Dedifferentiated amniotic fluid mesenchymal stem cell (primary cell): ENCODE results near the gene EVI5.
"Not testable (repeated sequence)": the region's sequence is repeated elsewhere in the genome, so short reads cannot be mapped to it uniquely, and the experiment has no call there.

Source experiments
- DNase-seq: peaks from one replicate; pipeline ENCODE4 v3.0.0-alpha.2; 2016; ENCODE audit errors: extremely low spot score

The EVI5 gene

DNA sequence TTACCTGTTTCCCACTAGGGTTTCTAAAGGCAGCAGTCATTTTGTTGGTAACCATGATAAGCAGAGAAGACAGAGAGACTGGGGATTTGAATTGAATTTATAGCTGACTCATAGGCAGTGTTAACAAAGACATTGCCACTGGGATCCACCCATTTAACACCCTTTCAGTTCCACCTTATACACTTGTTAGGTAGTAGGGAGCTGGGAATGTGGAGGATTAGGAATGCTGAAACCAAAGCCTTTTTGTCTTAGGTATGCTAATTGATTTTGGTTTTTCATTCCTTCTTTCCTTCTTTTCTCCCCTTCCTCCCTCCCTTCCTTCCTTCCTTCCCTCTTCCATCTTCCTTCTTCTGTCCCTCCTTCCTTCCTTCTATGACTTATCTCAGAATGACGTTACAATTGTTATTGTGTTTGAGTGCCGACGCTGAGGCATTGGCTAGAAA is 7.5 kb upstream of the EVI5 start:
- DNase-seq = no peak

DNA sequence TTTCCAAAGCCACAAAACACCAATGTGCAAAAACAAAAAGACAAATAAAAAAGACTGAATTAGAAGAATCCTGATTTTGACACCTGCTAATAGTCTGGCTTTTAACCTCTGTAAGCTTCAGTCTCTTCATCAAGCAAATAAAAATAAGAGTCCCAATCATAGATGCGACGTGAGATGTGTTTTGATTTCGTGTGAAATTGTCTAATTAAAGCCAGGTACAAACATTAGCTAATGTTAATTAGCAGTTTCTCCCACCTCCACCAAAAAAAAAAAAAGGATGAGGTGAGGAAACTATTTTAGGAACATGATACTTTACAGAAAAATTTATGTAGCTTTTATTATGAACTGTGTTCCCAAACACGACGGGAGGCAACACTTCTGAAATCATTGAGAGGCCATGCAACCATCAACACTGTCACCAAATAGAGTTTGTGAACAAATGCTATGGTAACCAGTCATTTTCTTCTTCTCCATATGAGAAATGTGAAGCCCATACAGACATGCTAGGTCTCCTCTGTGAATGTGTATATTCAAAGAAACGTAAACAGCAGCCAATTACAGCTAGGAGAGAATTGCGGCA is 6.7 kb upstream of the EVI5 start:
- DNase-seq = no peak

DNA sequence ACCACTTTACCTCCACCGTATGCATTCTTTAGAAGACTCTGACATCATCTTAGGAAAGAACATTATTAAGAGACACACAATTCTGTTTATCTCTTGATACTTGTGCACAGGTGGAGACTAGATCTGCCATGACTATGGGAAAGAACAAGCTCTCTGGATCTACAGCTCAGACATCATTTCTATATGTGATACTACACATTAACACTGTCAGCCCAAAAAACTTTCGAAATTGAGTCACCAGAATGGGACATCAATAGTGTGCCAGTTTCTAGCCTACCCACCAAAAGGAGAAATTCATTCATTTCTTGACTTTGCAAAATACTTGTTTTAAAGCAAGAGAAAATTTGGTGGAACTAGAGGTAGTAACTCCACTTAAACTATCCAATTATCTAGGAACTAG is 6.0 kb upstream of the EVI5 start:
- DNase-seq = no peak

DNA sequence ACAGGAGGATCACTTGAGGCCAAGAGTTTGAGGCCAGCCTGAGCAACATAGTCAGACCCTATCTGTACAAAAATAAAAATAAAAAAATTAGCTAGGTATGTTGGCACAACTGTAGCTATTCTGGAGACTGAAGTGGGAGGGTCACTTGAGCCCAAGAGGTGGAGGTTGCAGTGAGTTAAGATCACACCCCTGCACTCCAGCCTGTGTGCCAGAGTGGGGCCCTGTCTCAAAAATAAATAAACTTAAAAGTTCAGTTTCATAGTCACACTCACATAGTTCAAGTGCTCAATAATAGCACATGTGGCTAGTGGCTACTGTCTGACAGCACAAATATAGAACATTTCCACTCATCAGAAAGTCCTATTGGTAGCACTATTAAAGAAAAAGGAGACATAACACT is 5.2 kb upstream of the EVI5 start:
- DNase-seq = no peak

DNA sequence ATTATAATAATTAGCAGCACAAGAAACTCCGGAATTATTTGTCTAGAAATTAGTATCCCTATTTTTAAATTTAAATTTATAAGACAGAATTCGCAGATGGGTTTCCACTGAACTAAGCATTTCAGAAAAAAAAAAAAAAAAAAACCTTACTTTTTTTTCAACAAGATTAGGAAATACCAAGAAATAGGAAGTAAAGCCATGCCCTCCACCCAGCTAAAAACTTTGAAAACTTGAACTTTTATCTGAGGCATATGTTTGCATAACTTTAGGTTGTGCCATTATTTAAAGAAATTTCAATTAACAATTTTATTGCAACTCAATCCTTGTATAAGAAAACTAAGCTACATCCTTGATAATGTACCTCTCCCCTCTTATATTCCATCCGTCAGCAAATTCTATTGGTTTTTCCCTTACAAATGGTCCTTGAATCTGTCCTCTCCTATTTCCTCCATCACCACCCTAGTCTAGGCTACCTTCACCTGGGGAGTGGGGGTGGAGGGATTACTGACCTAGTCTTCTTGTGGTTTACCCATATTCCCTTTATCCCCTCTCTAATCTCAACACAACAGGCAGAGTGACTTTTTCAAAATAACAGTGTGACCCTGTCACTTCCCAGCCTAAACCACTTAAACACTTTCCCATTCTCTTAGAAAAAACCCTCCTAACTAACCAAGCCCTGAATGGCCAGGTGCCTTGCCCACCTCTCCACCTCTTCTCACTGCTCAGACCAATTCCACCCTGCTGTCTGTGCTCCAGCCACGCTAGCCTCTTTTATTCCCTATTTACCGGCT is 1.4 kb upstream of the EVI5 start:
- no peak for DNase-seq

DNA sequence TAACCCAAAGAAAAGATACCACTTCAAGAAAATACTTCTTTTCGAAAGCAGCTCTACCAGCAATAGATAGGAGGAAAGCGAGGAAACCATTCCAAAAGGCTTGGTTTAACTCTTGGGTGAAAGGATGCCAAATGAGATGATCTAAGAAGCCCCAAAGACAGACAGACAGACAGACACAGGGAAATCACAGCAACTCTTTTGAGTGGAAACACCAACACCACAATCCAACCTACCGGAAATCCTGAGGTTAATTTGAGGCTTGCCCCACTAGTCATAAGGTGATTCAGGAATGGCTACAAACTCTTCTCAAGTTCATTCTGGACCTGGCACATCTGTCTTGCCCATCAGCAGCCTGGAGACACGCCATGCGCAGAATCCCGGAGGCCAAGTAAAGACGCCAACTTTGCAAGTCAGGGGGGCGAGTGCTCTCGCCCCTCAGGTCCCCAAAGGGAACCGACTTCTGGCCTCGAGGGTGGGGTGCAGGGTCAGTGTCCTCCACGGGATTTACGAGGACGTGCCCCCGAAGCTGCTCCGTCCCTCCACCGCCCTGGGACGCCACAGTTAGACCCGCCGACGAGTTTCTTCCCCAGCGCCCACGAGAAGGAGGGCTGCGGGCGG is 778 bp downstream of the EVI5 start:
- DNase-seq = peak; percentile 38

DNA sequence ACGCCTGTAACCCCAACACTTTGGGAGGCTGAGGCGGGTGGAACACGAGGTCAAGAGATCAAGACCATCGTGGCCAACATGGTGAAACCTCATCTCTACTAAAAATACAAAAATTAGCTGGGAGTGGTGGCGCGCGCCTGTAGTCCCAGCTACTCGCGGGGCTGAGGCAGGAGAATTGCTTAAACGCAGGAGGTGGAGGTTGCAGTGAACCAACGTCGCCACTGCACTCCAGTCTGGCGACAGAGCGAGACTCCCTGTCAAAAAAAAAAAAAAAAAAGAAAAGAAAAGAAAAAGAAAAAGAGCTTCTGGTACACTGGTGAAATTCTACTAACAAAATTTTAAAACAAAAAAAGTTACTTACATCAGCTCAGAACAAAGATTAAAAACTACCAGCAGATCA is 1.4 kb downstream of the EVI5 start:
- not testable (repeated sequence) for DNase-seq

DNA sequence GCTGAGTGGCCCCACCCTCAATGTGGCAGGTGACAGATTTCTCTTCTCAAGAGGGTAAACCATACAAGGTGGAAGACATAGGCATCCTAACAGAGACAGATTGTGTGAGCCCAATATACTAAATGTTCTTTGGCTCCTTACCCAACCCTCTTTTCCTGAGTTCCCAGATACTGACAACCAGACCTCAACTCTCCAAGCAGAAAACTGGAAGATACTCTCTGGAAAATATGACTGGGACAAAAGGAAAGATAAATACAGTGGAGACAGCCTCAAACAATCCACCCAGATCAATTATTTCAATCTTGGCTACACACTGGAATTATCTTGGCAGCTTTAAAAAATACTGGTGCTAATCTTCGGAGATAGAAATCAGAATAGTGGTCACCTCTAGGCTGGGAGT is 6.5 kb downstream of the EVI5 start:
- no peak for DNase-seq

DNA sequence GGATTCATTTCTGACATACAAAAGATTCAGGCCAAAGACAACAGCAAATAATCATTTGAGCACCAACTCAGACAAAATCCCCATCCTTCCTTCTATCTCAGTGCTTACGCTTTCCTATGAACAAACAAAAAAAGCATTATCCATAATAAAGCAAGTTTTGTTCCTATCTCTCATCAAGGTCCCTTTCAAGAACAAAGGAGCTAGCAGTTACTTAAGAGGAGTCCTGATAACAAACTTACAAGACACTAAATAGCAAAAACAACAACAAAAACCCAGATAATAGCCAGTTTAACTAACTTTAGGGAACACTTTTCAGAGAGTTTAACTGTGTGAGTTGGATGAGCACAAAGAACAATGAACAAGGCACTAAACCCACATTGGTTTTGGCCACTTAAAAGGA is 10.5 kb downstream of the EVI5 start:
- DNase-seq = no peak

DNA sequence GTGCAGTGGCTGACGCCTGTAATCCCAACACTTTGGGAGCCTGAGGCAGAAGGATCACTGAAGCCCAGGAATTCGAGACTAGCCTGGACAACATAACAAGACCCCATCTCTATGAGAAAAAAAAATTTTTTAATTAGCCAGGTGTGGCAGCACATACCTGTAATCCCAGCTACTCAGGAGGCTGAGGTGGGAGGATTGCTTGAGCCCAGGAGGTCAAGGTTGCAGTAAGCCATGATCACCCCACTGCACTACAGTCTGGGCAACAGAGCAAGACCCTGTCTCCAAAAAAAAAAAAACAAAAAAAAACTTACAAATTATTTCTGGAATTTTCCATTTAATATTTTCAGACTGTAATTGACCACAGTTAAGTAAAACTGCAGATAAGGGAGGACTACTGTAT is 11.2 kb downstream of the EVI5 start:
- not testable (repeated sequence) for DNase-seq

DNA sequence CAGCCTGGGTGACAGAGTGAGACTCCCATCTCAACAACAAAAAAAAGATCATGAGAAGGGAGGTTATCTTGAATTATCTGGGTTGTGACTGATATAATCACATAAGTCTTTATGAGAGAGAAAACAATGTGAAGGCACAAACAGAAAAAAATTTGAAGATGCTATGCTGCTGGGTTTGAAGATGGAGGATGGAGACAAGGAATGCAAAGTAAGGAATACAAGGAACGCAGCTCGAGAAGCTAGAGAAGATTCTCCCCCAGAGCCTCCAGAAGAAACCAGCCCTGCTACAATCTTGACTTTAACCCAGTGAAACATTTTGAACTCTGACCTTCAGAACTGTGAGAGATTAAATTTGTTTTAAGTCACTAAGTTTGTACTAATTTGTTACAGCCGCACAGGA is 15.1 kb downstream of the EVI5 start:
- no peak for DNase-seq

DNA sequence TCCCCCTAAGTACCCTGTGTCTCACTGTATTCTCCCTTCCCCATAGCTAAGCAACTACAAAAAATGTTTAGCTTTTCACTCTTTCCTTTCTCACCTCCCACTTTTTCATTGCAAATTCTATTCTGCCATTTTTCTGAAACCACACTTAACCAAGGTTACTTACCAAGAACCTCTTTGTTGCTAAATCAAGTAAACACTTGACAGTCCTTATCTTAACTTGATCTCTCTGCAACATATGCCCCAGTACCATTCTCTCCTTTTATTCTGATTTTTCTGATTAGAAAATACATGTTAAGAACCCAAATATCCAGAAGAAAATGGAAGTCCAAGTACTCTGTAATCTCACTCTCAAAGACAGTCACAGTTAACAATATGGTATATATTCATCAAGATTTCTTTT is 16.0 kb downstream of the EVI5 start:
- no peak for DNase-seq

DNA sequence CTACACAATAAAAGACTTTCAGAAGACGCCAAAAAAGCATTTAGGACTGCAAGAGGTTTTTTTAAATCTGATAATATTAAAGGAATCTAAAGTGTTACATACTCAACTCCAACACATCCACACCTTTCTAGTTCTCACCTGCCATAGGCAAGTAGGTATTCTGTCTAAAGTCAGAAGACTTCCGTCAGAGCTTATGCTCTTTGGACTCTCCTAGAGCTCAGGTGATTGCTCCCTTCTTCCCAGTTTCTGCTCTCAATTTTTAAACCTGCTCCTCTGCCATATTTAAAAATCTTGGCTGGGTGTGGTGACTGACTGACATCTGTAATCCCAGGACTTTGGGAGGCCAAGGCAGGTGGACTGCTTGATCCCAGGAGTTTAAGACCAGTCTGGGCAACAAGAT is 16.6 kb downstream of the EVI5 start:
- DNase-seq = no peak

DNA sequence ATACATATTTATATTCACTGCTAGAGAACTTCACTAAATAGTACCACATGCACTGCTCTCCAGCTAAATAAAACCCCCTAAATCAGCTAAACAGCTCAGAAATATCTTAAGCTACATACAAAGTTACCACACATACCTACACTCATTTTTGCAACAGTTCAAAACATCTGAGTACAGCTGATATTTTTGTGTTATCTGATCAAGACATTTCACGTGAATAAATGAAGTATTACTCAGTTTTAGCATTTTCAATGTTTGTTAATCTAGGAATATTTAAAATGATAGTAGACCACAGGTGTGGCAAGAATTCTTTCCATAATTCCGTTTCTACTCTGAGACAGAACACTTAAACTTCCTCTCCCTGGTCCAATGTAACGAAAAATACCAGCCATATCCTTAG is 20.8 kb downstream of the EVI5 start:
- DNase-seq = no peak

DNA sequence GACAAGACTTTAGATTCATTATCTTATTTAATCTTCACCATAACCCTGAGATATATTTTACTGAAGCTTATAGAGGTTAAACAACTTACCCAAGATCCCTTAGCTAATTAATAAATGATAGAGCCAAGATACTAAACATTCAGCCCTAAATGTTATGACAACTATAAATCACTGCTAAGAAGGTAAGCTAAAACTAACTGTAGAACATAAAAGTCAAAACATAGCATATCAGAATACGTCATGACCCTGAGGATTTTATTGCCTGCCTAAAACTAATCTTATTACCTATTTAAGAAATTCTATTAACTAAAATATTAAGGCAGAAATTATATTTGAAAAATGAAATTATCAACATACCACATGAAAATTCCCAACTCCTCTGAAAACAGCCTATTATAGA is 22.6 kb downstream of the EVI5 start:
- DNase-seq = no peak

DNA sequence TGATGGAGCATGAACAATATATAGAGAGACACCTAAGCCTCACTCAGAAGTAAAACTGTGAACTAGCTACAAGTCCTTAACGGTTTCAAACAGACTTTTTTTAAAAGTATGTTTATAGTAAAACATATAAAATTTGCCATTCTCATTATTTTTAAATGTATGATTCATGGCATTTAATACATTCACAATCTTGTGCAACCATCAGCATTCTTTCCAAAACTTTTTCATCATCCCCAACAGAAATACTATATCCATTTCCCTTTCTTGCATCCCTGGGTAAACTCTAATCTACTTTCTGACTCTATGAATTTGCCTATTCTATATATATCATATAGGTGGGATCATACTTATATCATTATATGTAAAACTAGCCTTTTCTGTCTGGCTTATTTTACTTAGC is 25.5 kb downstream of the EVI5 start:
- peak; percentile 49 for DNase-seq

DNA sequence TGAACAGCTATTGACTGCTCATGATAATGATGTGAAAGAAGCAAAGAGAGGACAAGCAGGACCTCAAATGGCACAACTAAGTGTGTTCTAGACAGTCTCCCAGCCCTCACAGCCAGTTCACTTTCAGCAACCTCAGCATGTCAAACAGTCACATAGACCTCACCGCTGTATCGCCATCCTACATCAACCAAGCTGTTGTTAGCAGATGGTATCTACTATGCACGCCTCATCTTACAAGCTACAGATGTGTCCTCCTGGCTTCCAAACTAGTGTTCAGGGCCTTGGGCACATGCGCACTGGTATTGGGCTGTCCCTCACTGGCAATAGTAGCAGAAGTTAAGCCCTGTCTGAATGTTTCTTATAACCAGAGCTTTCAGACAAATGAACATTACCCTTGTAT is 28.4 kb downstream of the EVI5 start:
- DNase-seq = no peak

DNA sequence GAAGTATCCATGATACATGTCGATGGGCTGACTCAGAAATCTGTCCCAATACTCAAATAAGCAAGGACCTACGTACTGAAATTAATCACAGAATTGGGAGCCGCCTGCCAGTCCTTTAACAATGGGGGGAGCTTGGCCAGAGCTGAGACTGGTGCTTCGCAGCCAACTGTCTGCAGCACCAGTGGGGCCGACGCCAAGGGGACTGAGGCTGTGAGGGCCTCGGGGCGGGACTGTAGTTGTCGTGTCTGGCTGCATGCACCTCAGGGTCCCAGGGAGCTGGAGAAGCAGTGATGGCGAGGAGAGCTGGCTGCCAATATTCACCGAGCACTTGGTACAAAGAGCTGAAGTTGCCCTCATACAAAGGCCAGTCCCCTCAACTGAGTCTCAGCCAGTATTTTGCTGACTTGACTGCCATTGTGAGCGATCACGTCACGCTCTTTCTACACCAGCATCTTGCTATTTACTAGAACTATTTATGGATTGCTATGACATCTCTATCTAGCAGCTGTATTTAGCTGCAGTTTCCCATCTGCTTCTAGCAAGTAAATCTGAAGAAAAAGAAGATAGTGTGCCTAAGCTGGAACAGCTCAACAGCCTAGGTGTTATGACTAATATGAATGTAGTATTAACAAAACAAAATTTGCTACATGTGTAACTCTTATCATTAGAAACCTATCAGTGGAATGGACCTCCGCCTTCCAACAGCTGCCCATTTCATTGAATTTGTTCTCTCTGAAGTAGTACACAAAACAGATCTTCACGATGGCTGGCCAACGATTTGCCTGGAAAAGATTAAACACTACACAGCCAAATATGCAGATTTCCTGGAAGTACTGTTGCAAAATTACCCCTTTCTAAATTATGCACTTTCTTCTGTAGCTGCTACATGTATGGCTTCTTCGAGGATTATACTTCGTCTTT is 29.1 kb downstream of the EVI5 start:
- no peak for DNase-seq

DNA sequence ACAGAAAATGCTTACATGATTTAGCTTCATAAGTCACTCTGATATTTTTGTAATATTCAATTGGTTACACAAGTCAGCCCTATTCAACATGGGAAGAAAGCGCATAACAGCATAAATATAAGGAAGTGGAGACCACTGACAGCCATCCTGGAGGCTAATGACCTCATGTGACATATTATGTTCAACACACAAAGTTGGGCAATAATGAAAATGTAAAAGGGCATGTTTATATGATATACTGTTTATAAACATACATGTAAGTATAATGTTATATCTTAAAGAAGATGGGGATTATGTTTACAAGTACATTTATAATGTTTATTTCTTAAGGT is 30.2 kb downstream of the EVI5 start:
- no peak for DNase-seq

DNA sequence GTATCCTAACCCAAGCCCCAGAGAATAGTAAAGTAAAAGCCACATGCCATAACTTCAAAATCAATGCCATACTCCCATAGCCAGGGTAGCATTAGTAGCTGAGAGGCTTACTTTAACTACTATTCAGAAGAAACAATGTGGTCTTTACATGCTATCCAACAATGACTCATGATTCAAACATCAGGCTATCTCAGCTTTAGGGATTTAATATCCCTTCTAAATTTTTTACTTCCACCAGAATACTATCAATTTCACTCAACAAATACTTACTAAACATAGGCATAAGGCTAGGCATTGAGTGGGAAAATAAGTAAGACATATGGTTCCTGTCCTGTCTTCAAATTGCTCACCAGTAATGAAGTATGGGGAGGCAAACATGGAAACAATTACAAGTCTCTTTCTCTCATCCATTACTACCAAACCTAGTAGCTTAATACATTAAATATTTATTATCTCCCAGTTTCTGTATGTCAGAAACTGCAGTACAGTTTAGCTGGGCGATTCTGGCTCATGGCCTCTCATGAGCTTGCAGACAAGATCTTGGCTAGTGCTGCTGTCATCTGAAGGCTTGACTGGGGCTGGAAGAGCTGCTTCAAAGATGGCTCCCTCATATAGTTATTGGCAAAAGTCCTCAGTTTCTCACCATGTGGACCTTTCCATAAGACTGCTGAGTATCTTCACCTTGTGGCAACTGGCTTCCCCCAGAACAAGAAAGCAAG is 30.7 kb downstream of the EVI5 start:
- peak; percentile 79 for DNase-seq

DNA sequence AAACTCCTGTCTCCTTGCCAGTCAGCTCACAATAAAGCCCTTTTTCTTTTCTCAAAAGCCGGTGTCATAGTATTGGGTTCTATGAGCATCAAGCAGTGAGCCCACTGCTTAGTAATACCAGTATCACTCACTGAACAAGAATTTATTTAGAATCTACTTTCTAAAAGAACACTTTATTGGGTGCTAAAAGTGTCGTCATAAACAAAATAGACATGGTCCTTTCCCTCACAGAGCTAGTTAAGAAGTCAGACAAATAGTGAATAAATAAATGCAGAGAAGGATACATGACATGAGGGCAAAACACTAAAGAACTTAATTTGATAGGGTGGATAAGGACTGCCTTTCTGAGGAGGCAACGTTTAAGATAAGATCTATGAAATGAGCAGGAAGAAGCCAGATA is 32.2 kb downstream of the EVI5 start:
- no peak for DNase-seq
